Stimulated activated CD4-positive, alpha-beta T cell treated with anti-CD3 and anti-CD28 coated beads, Interleukin-2, amount 100 ng/mL, for 48 hours (primary cell): ENCODE results near the gene PPM1E.

ENCODE experiments used
- DNase-seq, 2 donors: peaks; one replicate each; pipeline ENCODE4 v3.0.0-alpha.2; 2020

The PPM1E gene

GRCh38 chr17:59000022-59000421 lies 244.4 kb downstream of the PPM1E start:
- DNase-seq = no peak

GRCh38 chr17:59001158-59001814 lies 245.6 kb downstream of the PPM1E start:
- peak; percentile 57 to 65 for DNase-seq

- no peak for DNase-seq
These were observed 246.5 kb downstream of the PPM1E start for GRCh38 chr17:59002126-59002525.

GRCh38 chr17:59002848-59003247 lies 247.2 kb downstream of the PPM1E start:
- no peak for DNase-seq

- no peak for DNase-seq
These were observed 248.2 kb downstream of the PPM1E start for GRCh38 chr17:59003860-59004259.

GRCh38 chr17:59004338-59005111 lies 248.9 kb downstream of the PPM1E start:
- peak; percentile 63 to 68 for DNase-seq

- no peak for DNase-seq
These were observed 252.3 kb downstream of the PPM1E start for GRCh38 chr17:59007995-59008394.

GRCh38 chr17:59008737-59009136 lies 253.1 kb downstream of the PPM1E start:
- no peak for DNase-seq

GRCh38 chr17:59010026-59010425 lies 254.4 kb downstream of the PPM1E start:
- no peak for DNase-seq

- no peak for DNase-seq
These were observed 256.3 kb downstream of the PPM1E start for GRCh38 chr17:59011975-59012374.

GRCh38 chr17:59018019-59018418 lies 262.4 kb downstream of the PPM1E start:
- DNase-seq = no peak

GRCh38 chr17:59024916-59025315 lies 269.3 kb downstream of the PPM1E start:
- DNase-seq = no peak

- DNase-seq = no peak
These were observed 270.7 kb downstream of the PPM1E start for GRCh38 chr17:59026176-59026939.

- DNase-seq = no peak
These were observed 272.1 kb downstream of the PPM1E start for GRCh38 chr17:59027750-59028149.

- DNase-seq = no peak
These were observed 272.7 kb downstream of the PPM1E start for GRCh38 chr17:59028328-59028727.

- no peak for DNase-seq
These were observed 275.2 kb downstream of the PPM1E start for GRCh38 chr17:59030811-59031210.
